IMR-90 (cell line): ENCODE results near the gene PLPPR3.

Experiments used
- CEBPB ChIP-seq: IDR thresholded peaks from 2 replicates; pipeline ENCODE4 v1.6.1; 2012; ENCODE audit warnings: low read depth, low read length, improper control_type of control experiment
- CHD1 ChIP-seq: IDR thresholded peaks from 2 replicates; pipeline ENCODE4 v1.6.1; 2012; ENCODE audit warnings: low read depth, low read length, improper control_type of control experiment
- MAFK ChIP-seq: IDR thresholded peaks from 2 replicates; pipeline ENCODE4 v1.6.1; 2012; ENCODE audit warnings: low read depth, low read length, improper control_type of control experiment
- POLR2A ChIP-seq: IDR thresholded peaks from 2 replicates; pipeline ENCODE4 v1.6.1; 2012; ENCODE audit warnings: mild to moderate bottlenecking, low read depth, low read length
- RAD21 ChIP-seq: IDR thresholded peaks from 2 replicates; pipeline ENCODE4 v1.6.1; 2012; ENCODE audit warnings: low read length, improper control_type of control experiment
- SMC3 ChIP-seq: fragments of 150-350 bp; IDR thresholded peaks from 2 replicates; pipeline ENCODE4 v1.6.1; 2016; ENCODE audit warnings: low read depth, mild to moderate bottlenecking, antibody characterized with exemption, low read length, moderate library complexity
- TF ChIP-seq, protein P1 (sequence below): conservative IDR thresholded peaks from 2 replicates; pipeline ENCODE4 v1.5.1; 2012; ENCODE audit warnings: mild to moderate bottlenecking, low read depth, low read length, improper control_type of control experiment

- TF ChIP-seq, protein P1, sequence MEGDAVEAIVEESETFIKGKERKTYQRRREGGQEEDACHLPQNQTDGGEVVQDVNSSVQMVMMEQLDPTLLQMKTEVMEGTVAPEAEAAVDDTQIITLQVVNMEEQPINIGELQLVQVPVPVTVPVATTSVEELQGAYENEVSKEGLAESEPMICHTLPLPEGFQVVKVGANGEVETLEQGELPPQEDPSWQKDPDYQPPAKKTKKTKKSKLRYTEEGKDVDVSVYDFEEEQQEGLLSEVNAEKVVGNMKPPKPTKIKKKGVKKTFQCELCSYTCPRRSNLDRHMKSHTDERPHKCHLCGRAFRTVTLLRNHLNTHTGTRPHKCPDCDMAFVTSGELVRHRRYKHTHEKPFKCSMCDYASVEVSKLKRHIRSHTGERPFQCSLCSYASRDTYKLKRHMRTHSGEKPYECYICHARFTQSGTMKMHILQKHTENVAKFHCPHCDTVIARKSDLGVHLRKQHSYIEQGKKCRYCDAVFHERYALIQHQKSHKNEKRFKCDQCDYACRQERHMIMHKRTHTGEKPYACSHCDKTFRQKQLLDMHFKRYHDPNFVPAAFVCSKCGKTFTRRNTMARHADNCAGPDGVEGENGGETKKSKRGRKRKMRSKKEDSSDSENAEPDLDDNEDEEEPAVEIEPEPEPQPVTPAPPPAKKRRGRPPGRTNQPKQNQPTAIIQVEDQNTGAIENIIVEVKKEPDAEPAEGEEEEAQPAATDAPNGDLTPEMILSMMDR, result no peak
- no peak for TF ChIP-seq CHD1
- no peak for TF ChIP-seq SMC3
- no peak for TF ChIP-seq POLR2A
- TF ChIP-seq MAFK, result no peak
- no peak for TF ChIP-seq RAD21
- no peak for TF ChIP-seq CEBPB
Measured at GRCh38 chr19:868458-869244, 46.9 kb upstream of the PLPPR3 start.
